Fibroblast of lung (primary cell): ENCODE measurements around the gene PTPN22. TPM values are rescaled to one million over a fixed set of nuclear protein-coding genes. Genes with fewer than 3 reads are reported as not detected.

Experiments used
- DNase-seq, 2 donors: peaks; one replicate each; pipeline versions ENCODE4 v3.0.0 to v3.0.0-alpha.2; 2010; ENCODE audit warnings: low read depth in 2 of 2
- H2AFZ ChIP-seq: 2 replicates; pipeline ENCODE4 v1.5.1; 2012; ENCODE audit warnings: low read length, control low read depth, inconsistent platforms
- H3K27ac ChIP-seq: 2 replicates; pipeline ENCODE4 v1.5.1; 2011; ENCODE audit warnings: low read length, control low read depth; ENCODE audit not compliant: insufficient read depth
- H3K27me3 ChIP-seq: 2 replicates; pipeline ENCODE4 v1.5.1; 2011; ENCODE audit warnings: mild to moderate bottlenecking, low read length; ENCODE audit not compliant: control insufficient read depth, insufficient read depth
- H3K36me3 ChIP-seq: 2 replicates; pipeline ENCODE4 v1.5.1; 2011; ENCODE audit warnings: low read length; ENCODE audit not compliant: control insufficient read depth, insufficient read depth
- H3K4me1 ChIP-seq: 2 replicates; pipeline ENCODE4 v1.5.1; 2011; ENCODE audit warnings: low read length; ENCODE audit not compliant: control insufficient read depth, insufficient read depth; ENCODE audit errors: extremely low read depth
- H3K4me2 ChIP-seq: 2 replicates; pipeline ENCODE4 v1.5.1; 2011; ENCODE audit warnings: low read length, control low read depth; ENCODE audit not compliant: insufficient read depth; ENCODE audit errors: extremely low read depth
- H3K4me3 ChIP-seq, 4 experiments: fragments of 200-600 bp in 1 of 4; sonication (generic) in 1 of 4; replicated peaks in 1 of 4; 2 replicates each; pipeline ENCODE4 v1.5.1; 2011 to 2016; ENCODE audit warnings: low read length in 4 of 4, low read depth in 3 of 4, mild to moderate bottlenecking in 3 of 4, control low read depth in 2 of 4, inconsistent platforms in 1 of 4, mixed read lengths in 1 of 4; ENCODE audit not compliant: insufficient read depth in 1 of 4; ENCODE audit errors: control extremely low read depth in 1 of 4
- H3K79me2 ChIP-seq: 2 replicates; pipeline ENCODE4 v1.5.1; 2012; ENCODE audit warnings: mild to moderate bottlenecking, low read length, inconsistent platforms; ENCODE audit not compliant: control insufficient read depth, insufficient read depth
- H3K9ac ChIP-seq: 2 replicates; pipeline ENCODE4 v1.5.1; 2011; ENCODE audit warnings: mild to moderate bottlenecking, low read length, control low read depth; ENCODE audit not compliant: insufficient read depth
- H3K9me3 ChIP-seq: 2 replicates; pipeline ENCODE4 v1.5.1; 2012; ENCODE audit warnings: low read depth, low read length; ENCODE audit not compliant: control insufficient read depth, insufficient read depth
- H4K20me1 ChIP-seq: 2 replicates; pipeline ENCODE4 v1.5.1; 2011; ENCODE audit warnings: low read length; ENCODE audit not compliant: control insufficient read depth, insufficient read depth; ENCODE audit errors: extremely low read depth
- CTCF ChIP-seq, 2 donors: IDR thresholded peaks in 1 of 2; conservative IDR thresholded peaks in 1 of 2; 1 replicate in 1 of 2; 2 replicates in 1 of 2; pipeline ENCODE4 v1.5.1; 2011 to 2012; ENCODE audit warnings: low read length in 2 of 2, control low read depth in 1 of 2, inconsistent platforms in 1 of 2, low read depth in 1 of 2, mild to moderate bottlenecking in 1 of 2
- EZH2 ChIP-seq: IDR thresholded peaks from 2 replicates; pipeline ENCODE4 v1.5.1; 2012; ENCODE audit warnings: low read length, control low read depth, mild to moderate bottlenecking; ENCODE audit errors: missing control alignments
- polyA plus RNA-seq, 2 donors: library from polyadenylated mRNA; depleted of rRNA in 1 of 2; stranded (reverse) in 1 of 2; unstranded in 1 of 2; fragments of >200 nt; gene quantifications; 2 replicates each; pipeline ENCODE4 v1.2.1, GENCODE V29; 2011 to 2012; ENCODE audit warnings: missing spikeins in 1 of 2
- total RNA-seq: library from RNA; depleted of rRNA; stranded (reverse); fragments of >200 nt; gene quantifications from 2 replicates; pipeline ENCODE4 v1.2.1, GENCODE V29; 2014

Gene PTPN22
- total and polyA plus RNA-seq, 2 donors (not counting 1 experiment from before 2014, with no cell fraction given) = 0.10 to 0.33 TPM

- Histone ChIP-seq H4K20me1 (no peaks in the 10 kb centered on the region), H3K79me2 (no peaks in the 10 kb centered on the region), H3K9ac (no peak overlapping the region), H2AFZ (no peak overlapping the region), H3K27ac (no peak overlapping the region), H3K9me3 (no peaks in the 10 kb centered on the region), H3K4me2 (no peak overlapping the region), H3K4me1 (peaks cover 10% of the 10 kb centered on the region), H3K27me3 (no peaks in the 10 kb centered on the region), H3K36me3 (no peaks in the 10 kb centered on the region), H3K4me3 (no peak overlapping the region)
- DNase-seq = no peak
- no peak for TF ChIP-seq EZH2
- no peak for TF ChIP-seq CTCF (conservative IDR thresholded peaks at IDR 0.05 in 1 of 2, IDR thresholded peaks at IDR 0.05 in 1 of 2; ENCODE audit: low read depth in 1 of 2, low read length in 2 of 2)
These were observed 45.5 kb upstream of the PTPN22 start for GRCh38 chr1:113916974-113917373.

- Histone ChIP-seq H3K9me3 (no peaks in the 10 kb centered on the region), H4K20me1 (no peaks in the 10 kb centered on the region), H3K4me3 (no peak overlapping the region), H3K4me1 (peaks cover 10% of the 10 kb centered on the region), H3K79me2 (no peaks in the 10 kb centered on the region), H3K27ac (no peak overlapping the region), H3K9ac (no peak overlapping the region), H3K4me2 (no peak overlapping the region), H2AFZ (no peak overlapping the region), H3K27me3 (no peaks in the 10 kb centered on the region), H3K36me3 (peaks cover 5% of the 10 kb centered on the region)
- TF ChIP-seq CTCF (conservative IDR thresholded peaks at IDR 0.05 in 1 of 2, IDR thresholded peaks at IDR 0.05 in 1 of 2; ENCODE audit: low read depth in 1 of 2, low read length in 2 of 2) (no peak), EZH2 (no peak)
- no peak for DNase-seq
These were observed 42.6 kb upstream of the PTPN22 start for GRCh38 chr1:113913887-113914664.

- Histone ChIP-seq H3K9ac (no peak overlapping the region), H3K36me3 (peaks cover 5% of the 10 kb centered on the region), H3K79me2 (no peaks in the 10 kb centered on the region), H2AFZ (peak overlapping the region; percentile 14), H3K4me1 (peaks cover 10% of the 10 kb centered on the region), H3K27ac (peak overlapping the region; percentile 37), H3K27me3 (no peaks in the 10 kb centered on the region), H4K20me1 (no peaks in the 10 kb centered on the region), H3K9me3 (no peaks in the 10 kb centered on the region), H3K4me2 (peak overlapping the region; percentile 21), H3K4me3 (peak overlapping the region in 1 of 4 experiments; percentile 1)
- DNase-seq = no peak
- no peak for TF ChIP-seq EZH2
- TF ChIP-seq CTCF (conservative IDR thresholded peaks at IDR 0.05 in 1 of 2, IDR thresholded peaks at IDR 0.05 in 1 of 2; ENCODE audit: low read depth in 1 of 2, low read length in 2 of 2) = no peak
These were observed 41.8 kb upstream of the PTPN22 start for GRCh38 chr1:113913312-113913668.
